ENCODE data around the gene IQCK.

DNA sequence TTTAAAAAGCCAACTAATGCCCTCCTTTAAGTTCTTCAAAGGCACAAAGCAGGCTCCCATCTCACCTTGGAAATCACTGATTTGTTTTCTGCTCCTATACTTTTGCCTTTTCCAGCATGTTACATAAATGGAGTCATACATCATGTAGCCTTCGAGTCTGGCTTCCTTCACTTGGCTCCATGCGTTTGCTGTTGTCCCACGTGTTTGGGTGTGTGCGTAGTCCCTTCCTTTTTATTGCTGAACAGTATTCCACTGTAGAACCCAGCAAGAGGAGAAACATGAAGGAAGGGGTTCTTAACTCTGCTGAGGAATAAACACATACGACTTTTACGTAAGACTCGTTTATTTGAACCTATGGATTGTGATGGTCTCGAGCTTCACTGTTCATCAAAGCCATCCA, 84.5 kb downstream of the IQCK start:
- no peak for TF ChIP-seq ZNF837 (tag by site-specific recombination; IDR thresholded peaks at IDR 0.05)
- TF ChIP-seq, protein P1, sequence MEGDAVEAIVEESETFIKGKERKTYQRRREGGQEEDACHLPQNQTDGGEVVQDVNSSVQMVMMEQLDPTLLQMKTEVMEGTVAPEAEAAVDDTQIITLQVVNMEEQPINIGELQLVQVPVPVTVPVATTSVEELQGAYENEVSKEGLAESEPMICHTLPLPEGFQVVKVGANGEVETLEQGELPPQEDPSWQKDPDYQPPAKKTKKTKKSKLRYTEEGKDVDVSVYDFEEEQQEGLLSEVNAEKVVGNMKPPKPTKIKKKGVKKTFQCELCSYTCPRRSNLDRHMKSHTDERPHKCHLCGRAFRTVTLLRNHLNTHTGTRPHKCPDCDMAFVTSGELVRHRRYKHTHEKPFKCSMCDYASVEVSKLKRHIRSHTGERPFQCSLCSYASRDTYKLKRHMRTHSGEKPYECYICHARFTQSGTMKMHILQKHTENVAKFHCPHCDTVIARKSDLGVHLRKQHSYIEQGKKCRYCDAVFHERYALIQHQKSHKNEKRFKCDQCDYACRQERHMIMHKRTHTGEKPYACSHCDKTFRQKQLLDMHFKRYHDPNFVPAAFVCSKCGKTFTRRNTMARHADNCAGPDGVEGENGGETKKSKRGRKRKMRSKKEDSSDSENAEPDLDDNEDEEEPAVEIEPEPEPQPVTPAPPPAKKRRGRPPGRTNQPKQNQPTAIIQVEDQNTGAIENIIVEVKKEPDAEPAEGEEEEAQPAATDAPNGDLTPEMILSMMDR (tag by site-specific recombination; IDR thresholded peaks at IDR 0.05), result no peak
- TF ChIP-seq ZNF354C (tag by site-specific recombination; IDR thresholded peaks at IDR 0.05; ENCODE audit: borderline replicate concordance, low read depth), result no peak
- no peak for TF ChIP-seq ZSCAN30 (tag by site-specific recombination; IDR thresholded peaks at IDR 0.05)
- TF ChIP-seq KLF9 (tag by site-specific recombination; IDR thresholded peaks at IDR 0.05; ENCODE audit: low read depth), result no peak
- TF ChIP-seq, protein P2, sequence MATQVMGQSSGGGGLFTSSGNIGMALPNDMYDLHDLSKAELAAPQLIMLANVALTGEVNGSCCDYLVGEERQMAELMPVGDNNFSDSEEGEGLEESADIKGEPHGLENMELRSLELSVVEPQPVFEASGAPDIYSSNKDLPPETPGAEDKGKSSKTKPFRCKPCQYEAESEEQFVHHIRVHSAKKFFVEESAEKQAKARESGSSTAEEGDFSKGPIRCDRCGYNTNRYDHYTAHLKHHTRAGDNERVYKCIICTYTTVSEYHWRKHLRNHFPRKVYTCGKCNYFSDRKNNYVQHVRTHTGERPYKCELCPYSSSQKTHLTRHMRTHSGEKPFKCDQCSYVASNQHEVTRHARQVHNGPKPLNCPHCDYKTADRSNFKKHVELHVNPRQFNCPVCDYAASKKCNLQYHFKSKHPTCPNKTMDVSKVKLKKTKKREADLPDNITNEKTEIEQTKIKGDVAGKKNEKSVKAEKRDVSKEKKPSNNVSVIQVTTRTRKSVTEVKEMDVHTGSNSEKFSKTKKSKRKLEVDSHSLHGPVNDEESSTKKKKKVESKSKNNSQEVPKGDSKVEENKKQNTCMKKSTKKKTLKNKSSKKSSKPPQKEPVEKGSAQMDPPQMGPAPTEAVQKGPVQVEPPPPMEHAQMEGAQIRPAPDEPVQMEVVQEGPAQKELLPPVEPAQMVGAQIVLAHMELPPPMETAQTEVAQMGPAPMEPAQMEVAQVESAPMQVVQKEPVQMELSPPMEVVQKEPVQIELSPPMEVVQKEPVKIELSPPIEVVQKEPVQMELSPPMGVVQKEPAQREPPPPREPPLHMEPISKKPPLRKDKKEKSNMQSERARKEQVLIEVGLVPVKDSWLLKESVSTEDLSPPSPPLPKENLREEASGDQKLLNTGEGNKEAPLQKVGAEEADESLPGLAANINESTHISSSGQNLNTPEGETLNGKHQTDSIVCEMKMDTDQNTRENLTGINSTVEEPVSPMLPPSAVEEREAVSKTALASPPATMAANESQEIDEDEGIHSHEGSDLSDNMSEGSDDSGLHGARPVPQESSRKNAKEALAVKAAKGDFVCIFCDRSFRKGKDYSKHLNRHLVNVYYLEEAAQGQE (tag by site-specific recombination; IDR thresholded peaks at IDR 0.05), result no peak
- TF ChIP-seq ZXDB (tag by site-specific recombination; IDR thresholded peaks at IDR 0.05), result no peak
- TF ChIP-seq ZNF521 (tag by site-specific recombination; IDR thresholded peaks at IDR 0.05), result no peak

All from HEK293 (cell line).